ENCODE results near the gene GPC1. TPM values are rescaled to one million over a fixed set of nuclear protein-coding genes. Genes with fewer than 3 reads are reported as not detected.

The GPC1 gene
- total and polyA plus RNA-seq, 2 of the 13 experiments (the other 11 are each of a cell fraction or from before 2014, with no cell fraction given): 4.0 to 5.5 TPM

GRCh38 chr2:240455272-240455646 lies 19.8 kb downstream of the GPC1 start (continued):
- TF ChIP-seq ZBTB34 (CRISPR knock-in tag; IDR thresholded peaks at IDR 0.05) (no peak), THRA (CRISPR knock-in tag; IDR thresholded peaks at IDR 0.05; ENCODE audit: borderline replicate concordance) (peak; percentile 81; the same call in 1 of the 2 replicates), ZNF644 (CRISPR knock-in tag; IDR thresholded peaks at IDR 0.05; ENCODE audit: low read depth) (no peak), PREB (CRISPR knock-in tag; IDR thresholded peaks at IDR 0.05) (no peak), ZNF296 (CRISPR knock-in tag; conservative IDR thresholded peaks at IDR 0.05) (no peak), ZNF143 (CRISPR knock-in tag; IDR thresholded peaks at IDR 0.05) (no peak), ZC3H13 (CRISPR knock-in tag; IDR thresholded peaks at IDR 0.05) (no peak), SMAD1 (CRISPR knock-in tag; IDR thresholded peaks at IDR 0.05; ENCODE audit: borderline replicate concordance, low read depth) (no peak), ZNF33A (CRISPR knock-in tag; IDR thresholded peaks at IDR 0.05; ENCODE audit: borderline replicate concordance) (no peak), TGIF2 (CRISPR knock-in tag; IDR thresholded peaks at IDR 0.05) (no peak), ZNF614 (CRISPR knock-in tag; IDR thresholded peaks at IDR 0.05; ENCODE audit: borderline replicate concordance) (no peak), PRDM10 (CRISPR knock-in tag; IDR thresholded peaks at IDR 0.05; ENCODE audit: low read depth) (peak; percentile 61; the same call in 1 of the 2 replicates), ZNF260 (CRISPR knock-in tag; IDR thresholded peaks at IDR 0.05; ENCODE audit: borderline replicate concordance, low read depth) (no peak), ZBTB1 (CRISPR knock-in tag; IDR thresholded peaks at IDR 0.05; ENCODE audit: borderline replicate concordance) (no peak), NR2F6 (IDR thresholded peaks at IDR 0.05) (peak; percentile 37; the same call in 1 of the 2 replicates), NR2F6 (CRISPR knock-in tag; IDR thresholded peaks at IDR 0.05) (peak; percentile 82), ETV5 (CRISPR knock-in tag; IDR thresholded peaks at IDR 0.05; ENCODE audit: borderline replicate concordance) (peak; percentile 64), ZNF225 (CRISPR knock-in tag; IDR thresholded peaks at IDR 0.05) (no peak), ZNF816 (CRISPR knock-in tag; IDR thresholded peaks at IDR 0.05; ENCODE audit: borderline replicate concordance) (no peak), ZBTB42 (CRISPR knock-in tag; IDR thresholded peaks at IDR 0.05) (no peak), E2F5 (CRISPR knock-in tag; conservative IDR thresholded peaks at IDR 0.05) (no peak), ATF3 (CRISPR knock-in tag; IDR thresholded peaks at IDR 0.05) (no peak), SMYD3 (CRISPR knock-in tag; IDR thresholded peaks at IDR 0.05) (no peak)
